Measurements from ENCODE around the gene GLO1.

GLO1 gene

GRCh38 chr6:38644951-38645350 is 58.0 kb downstream of the GLO1 start:
- H3K9ac ChIP-seq (ENCODE audit: low read length), result no peak overlapping the region
- peak; percentile 20 for DNase-seq
- peaks cover 12% of the 10 kb centered on the region; the same call in 1 of the 2 replicates for H3K4me1 ChIP-seq (ENCODE audit: low read length)
- no peaks in the 10 kb centered on the region for H3K79me2 ChIP-seq (ENCODE audit: low read length)
- H3K27me3 ChIP-seq (replicated peaks; ENCODE audit: insufficient read depth, low read length), result no peaks in the 10 kb centered on the region
- no peaks in the 10 kb centered on the region for H3K9me2 ChIP-seq (replicated peaks; ENCODE audit: insufficient read depth, low read length)
- H3K4me3 ChIP-seq (ENCODE audit: low read length), result no peak overlapping the region
- no peak overlapping the region for H3K4me2 ChIP-seq (ENCODE audit: low read depth, low read length)
- H3K36me3 ChIP-seq (replicated peaks; ENCODE audit: insufficient read depth, low read length), result no peaks in the 10 kb centered on the region
- TF ChIP-seq EZH2 (optimal IDR thresholded peaks at IDR 0.05; ENCODE audit: low read depth, low read length) (no peak), EZH2phosphoT487 (IDR thresholded peaks at IDR 0.05; ENCODE audit: low read length) (no peak), CTCF (IDR thresholded peaks at IDR 0.05; ENCODE audit: low read length) (no peak)
- H3K9me3 ChIP-seq (replicated peaks; ENCODE audit: insufficient read depth, low read length), result no peaks in the 10 kb centered on the region
- peaks cover 8% of the 10 kb centered on the region for H3F3A ChIP-seq (ENCODE audit: insufficient read depth, low read length)
- H2AFZ ChIP-seq (ENCODE audit: low read length), result no peak overlapping the region
- H4K20me1 ChIP-seq (ENCODE audit: insufficient read depth, low read length), result no peaks in the 10 kb centered on the region
- no peak overlapping the region for H3K27ac ChIP-seq (ENCODE audit: low read length)

DNA sequence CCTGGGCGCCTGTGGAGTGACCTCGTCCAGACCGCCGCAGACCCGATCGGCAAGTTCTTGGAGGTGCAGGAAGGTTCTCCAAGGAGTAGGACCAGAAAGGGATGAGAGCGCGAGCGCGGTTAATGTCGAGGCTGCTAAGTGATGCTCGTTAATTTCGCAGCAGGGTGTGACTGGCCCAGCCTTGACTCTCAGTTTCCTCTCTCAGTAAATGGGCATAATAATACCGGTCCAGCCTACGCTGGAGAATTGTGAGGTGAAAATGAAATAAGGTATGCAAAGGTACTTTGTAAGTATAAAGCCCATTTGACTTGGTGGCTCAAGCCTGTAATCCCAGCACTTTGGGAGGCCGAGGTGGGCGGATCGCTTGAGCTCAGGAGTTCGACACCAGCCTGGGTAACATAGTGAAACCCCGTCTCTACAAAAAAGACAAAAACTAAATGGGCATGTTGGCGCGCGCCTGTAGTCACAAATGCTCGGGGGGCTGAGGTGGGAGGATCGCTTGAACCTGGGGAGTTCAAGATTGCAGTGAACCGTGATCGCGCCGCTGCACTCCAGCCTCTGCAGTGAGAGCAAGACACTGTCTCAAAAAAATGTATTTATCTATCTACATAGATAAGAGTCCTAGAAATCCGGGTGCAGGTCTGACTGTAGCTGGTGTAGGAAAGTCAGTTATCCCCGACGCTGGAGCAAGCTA is 62.6 kb downstream of the GLO1 start:
- no peaks in the 10 kb centered on the region for H3K27me3 ChIP-seq (replicated peaks; ENCODE audit: insufficient read depth, low read length)
- peaks cover 11% of the 10 kb centered on the region; the same call in 1 of the 2 replicates for H3K4me1 ChIP-seq (ENCODE audit: low read length)
- peak overlapping the region; percentile 100 for H2AFZ ChIP-seq (ENCODE audit: low read length)
- H3K9me3 ChIP-seq (replicated peaks; ENCODE audit: insufficient read depth, low read length), result no peaks in the 10 kb centered on the region
- H3K79me2 ChIP-seq (ENCODE audit: low read length), result no peaks in the 10 kb centered on the region
- peaks cover 8% of the 10 kb centered on the region for H3F3A ChIP-seq (ENCODE audit: insufficient read depth, low read length)
- H3K9ac ChIP-seq (ENCODE audit: low read length), result peak overlapping the region; percentile 88
- no peaks in the 10 kb centered on the region for H4K20me1 ChIP-seq (ENCODE audit: insufficient read depth, low read length)
- no peak for DNase-seq
- H3K9me2 ChIP-seq (replicated peaks; ENCODE audit: insufficient read depth, low read length), result no peaks in the 10 kb centered on the region
- H3K36me3 ChIP-seq (replicated peaks; ENCODE audit: insufficient read depth, low read length), result no peaks in the 10 kb centered on the region
- no peak for TF ChIP-seq CTCF (IDR thresholded peaks at IDR 0.05; ENCODE audit: low read length)
- H3K4me3 ChIP-seq (ENCODE audit: low read length), result peak overlapping the region; percentile 98
- peak overlapping the region; percentile 59 for H3K4me2 ChIP-seq (ENCODE audit: low read depth, low read length)
- H3K27ac ChIP-seq (ENCODE audit: low read length), result peak overlapping the region; percentile 79; the same call in 1 of the 2 replicates

- H3K9ac ChIP-seq (ENCODE audit: low read length), result peak within 1 kb of the TSS; percentile 88
- H3K27me3 ChIP-seq (replicated peaks; ENCODE audit: insufficient read depth, low read length), result no peaks in the 10 kb centered on the region
- no peaks in the 10 kb centered on the region for H3K9me2 ChIP-seq (replicated peaks; ENCODE audit: insufficient read depth, low read length)
- H4K20me1 ChIP-seq (ENCODE audit: insufficient read depth, low read length), result no peaks in the 10 kb centered on the region
- H3K4me1 ChIP-seq (ENCODE audit: low read length), result peaks cover 4% of the 10 kb centered on the region; the same call in 1 of the 2 replicates
- no peak for TF ChIP-seq CTCF (IDR thresholded peaks at IDR 0.05; ENCODE audit: low read length)
- H3K36me3 ChIP-seq (replicated peaks; ENCODE audit: insufficient read depth, low read length), result no peaks in the 10 kb centered on the region
- peak within 1 kb of the TSS; percentile 59 for H3K4me2 ChIP-seq (ENCODE audit: low read depth, low read length)
- H2AFZ ChIP-seq (ENCODE audit: low read length), result peak within 1 kb of the TSS; percentile 100
- peak within 1 kb of the TSS; percentile 79; the same call in 1 of the 2 replicates for H3K27ac ChIP-seq (ENCODE audit: low read length)
- no peaks in the 10 kb centered on the region for H3K79me2 ChIP-seq (ENCODE audit: low read length)
- H3F3A ChIP-seq (ENCODE audit: insufficient read depth, low read length), result peaks cover 3% of the 10 kb centered on the region
- H3K9me3 ChIP-seq (replicated peaks; ENCODE audit: insufficient read depth, low read length), result no peaks in the 10 kb centered on the region
- DNase-seq, result peak; percentile 82
- peak within 1 kb of the TSS; percentile 98 for H3K4me3 ChIP-seq (ENCODE audit: low read length)
Measured at GRCh38 chr6:38639498-38640215, 63.3 kb downstream of the GLO1 start, which contains the start of gene BTBD9. Gene BTBD9, minus strand, starts transcription at chr6:38639929.
